H9 (cell line): ENCODE data around the gene PIBF1. TPM values are rescaled to one million over a fixed set of nuclear protein-coding genes. Genes with fewer than 3 reads are reported as not detected.

ENCODE experiments used
- DNase-seq: peaks from one replicate; pipeline ENCODE4 v3.0.0-alpha.2; 2017
- H2AFZ ChIP-seq: one replicate; pipeline ENCODE4 v1.6.1; 2013; ENCODE audit warnings: mild to moderate bottlenecking, low read length, control low read depth, moderate library complexity
- H2AK5ac ChIP-seq: 2 replicates; pipeline ENCODE4 v1.6.1; 2013; ENCODE audit warnings: low read length, control low read depth, mixed read lengths; ENCODE audit not compliant: insufficient read length
- H2BK120ac ChIP-seq: one replicate; pipeline ENCODE4 v1.6.1; 2013; ENCODE audit warnings: low read depth, mild to moderate bottlenecking, low read length, control low read depth, inconsistent platforms; ENCODE audit not compliant: poor library complexity, severe bottlenecking
- H2BK12ac ChIP-seq: 2 replicates; pipeline ENCODE4 v1.6.1; 2013; ENCODE audit warnings: low read length, control low read depth, mixed read lengths, low read depth; ENCODE audit not compliant: insufficient read length
- H2BK15ac ChIP-seq: 2 replicates; pipeline ENCODE4 v1.6.1; 2013; ENCODE audit warnings: low read depth, low read length, control low read depth
- H2BK20ac ChIP-seq: one replicate; pipeline ENCODE4 v1.6.1; 2013; ENCODE audit warnings: low read depth, mild to moderate bottlenecking, low read length, control low read depth, inconsistent platforms; ENCODE audit not compliant: poor library complexity, severe bottlenecking
- H2BK5ac ChIP-seq: 2 replicates; pipeline ENCODE4 v1.6.1; 2013; ENCODE audit warnings: low read length, control low read depth, mixed read lengths; ENCODE audit not compliant: insufficient read length
- H3K14ac ChIP-seq: 2 replicates; pipeline ENCODE4 v1.6.1; 2013; ENCODE audit warnings: low read length, control low read depth; ENCODE audit not compliant: insufficient read depth
- H3K18ac ChIP-seq: 2 replicates; pipeline ENCODE4 v1.6.1; 2013; ENCODE audit warnings: low read depth, mild to moderate bottlenecking, mixed read lengths, low read length, control low read depth; ENCODE audit not compliant: insufficient read length
- H3K23ac ChIP-seq: 2 replicates; pipeline ENCODE4 v1.6.1; 2013; ENCODE audit warnings: low read length, control low read depth, mixed read lengths, low read depth; ENCODE audit not compliant: insufficient read length
- H3K23me2 ChIP-seq: 2 replicates; pipeline ENCODE4 v1.6.1; 2013; ENCODE audit warnings: low read depth, mild to moderate bottlenecking, mixed read lengths, low read length, control low read depth; ENCODE audit not compliant: insufficient read length, poor library complexity, severe bottlenecking
- H3K27ac ChIP-seq: 2 replicates; pipeline ENCODE4 v1.5.1; 2013; ENCODE audit warnings: low read length, control low read depth, mixed read lengths, low read depth; ENCODE audit not compliant: insufficient read length
- H3K27me3 ChIP-seq: 2 replicates; pipeline ENCODE4 v1.6.1; 2013; ENCODE audit warnings: low read length, control low read depth, inconsistent platforms; ENCODE audit not compliant: insufficient read depth
- H3K4ac ChIP-seq: 2 replicates; pipeline ENCODE4 v1.6.1; 2013; ENCODE audit warnings: low read depth, mild to moderate bottlenecking, control low read depth, inconsistent platforms, low read length, moderate library complexity
- H3K4me1 ChIP-seq: 2 replicates; pipeline ENCODE4 v1.6.1; 2013; ENCODE audit warnings: low read length, control low read depth, inconsistent platforms; ENCODE audit not compliant: insufficient read depth
- H3K4me2 ChIP-seq: 2 replicates; pipeline ENCODE4 v1.6.1; 2013; ENCODE audit warnings: low read length, control low read depth, mixed read lengths; ENCODE audit not compliant: insufficient read length, insufficient read depth
- H3K56ac ChIP-seq: 2 replicates; pipeline ENCODE4 v1.6.1; 2013; ENCODE audit warnings: low read depth, mild to moderate bottlenecking, mixed read lengths, low read length, control low read depth; ENCODE audit not compliant: insufficient read length
- H3K79me1 ChIP-seq: 2 replicates; pipeline ENCODE4 v1.6.1; 2013; ENCODE audit warnings: low read depth, mild to moderate bottlenecking, moderate library complexity, low read length, control low read depth, inconsistent platforms; ENCODE audit not compliant: insufficient read depth, poor library complexity, severe bottlenecking
- H3K79me2 ChIP-seq: 2 replicates; pipeline ENCODE4 v1.6.1; 2013; ENCODE audit warnings: low read length, control low read depth, inconsistent platforms; ENCODE audit not compliant: insufficient read depth
- H3K9ac ChIP-seq: 2 replicates; pipeline ENCODE4 v1.6.1; 2013; ENCODE audit warnings: low read length, control low read depth, mixed read lengths; ENCODE audit not compliant: insufficient read length; ENCODE audit errors: extremely low read depth
- H3K9me3 ChIP-seq: one replicate; pipeline ENCODE4 v1.6.1; 2013; ENCODE audit warnings: low read depth, low read length, inconsistent platforms; ENCODE audit not compliant: control insufficient read depth
- H3T11ph ChIP-seq: one replicate; pipeline ENCODE4 v1.6.1; 2013; ENCODE audit warnings: mild to moderate bottlenecking, low read length, control low read depth, inconsistent platforms
- H4K20me1 ChIP-seq: one replicate; pipeline ENCODE4 v1.6.1; 2013; ENCODE audit not compliant: control insufficient read depth, insufficient read length, insufficient read depth
- H4K5ac ChIP-seq: 2 replicates; pipeline ENCODE4 v1.6.1; 2013; ENCODE audit warnings: low read depth, mild to moderate bottlenecking, mixed read lengths, low read length, control low read depth; ENCODE audit not compliant: insufficient read length
- H4K8ac ChIP-seq: replicated peaks from 2 replicates; pipeline ENCODE4 v1.6.1; 2013; ENCODE audit warnings: low read length, control low read depth, mixed read lengths, low read depth; ENCODE audit not compliant: insufficient read length
- H4K91ac ChIP-seq: 2 replicates; pipeline ENCODE4 v1.6.1; 2013; ENCODE audit warnings: low read depth, mild to moderate bottlenecking, moderate library complexity, mixed read lengths, low read length, control low read depth; ENCODE audit not compliant: insufficient read length
- H3K27ac Mint-ChIP-seq, 3 experiments: 2 replicates in 2 of 3; 3 replicates in 1 of 3; pipeline ENCODE4 v1.8.0; 2020 to 2021; ENCODE audit warnings: mixed read lengths in 3 of 3, mild to moderate bottlenecking in 1 of 3, moderate library complexity in 1 of 3
- H3K27me3 Mint-ChIP-seq: 2 replicates; pipeline ENCODE4 v1.8.0; 2021; ENCODE audit warnings: low read depth, mild to moderate bottlenecking, moderate library complexity, mixed read lengths
- H3K36me3 Mint-ChIP-seq, 3 experiments: 2 replicates in 2 of 3; 3 replicates in 1 of 3; pipeline ENCODE4 v1.8.0; 2020 to 2021; ENCODE audit warnings: low read depth in 3 of 3, mixed read lengths in 3 of 3; ENCODE audit not compliant: insufficient read depth in 1 of 3
- H3K4me1 Mint-ChIP-seq, 2 experiments: 2 replicates each; pipeline ENCODE4 v1.8.0; 2020; ENCODE audit warnings: mixed read lengths in 2 of 2
- H3K4me3 Mint-ChIP-seq, 2 experiments: 2 replicates in 1 of 2; 3 replicates in 1 of 2; pipeline ENCODE4 v1.8.0; 2020 to 2021; ENCODE audit warnings: mild to moderate bottlenecking in 2 of 2, mixed read lengths in 2 of 2, moderate library complexity in 1 of 2
- H3K9me3 Mint-ChIP-seq, 2 experiments: 2 replicates in 1 of 2; 3 replicates in 1 of 2; pipeline ENCODE4 v1.8.0; 2020; ENCODE audit warnings: mild to moderate bottlenecking in 2 of 2, mixed read lengths in 2 of 2, moderate library complexity in 1 of 2
- CTCF ChIP-seq: fragments of 200-600 bp; sonication (generic); conservative IDR thresholded peaks from 3 replicates; pipeline ENCODE4 v1.8.0; 2021; ENCODE audit warnings: antibody characterized with exemption, mild to moderate bottlenecking
- WGBS: extraction: QIAGEN DNeasy Blood & Tissue Kit; methylation state at CpG from one replicate; pipeline ENCODE4 v1.1.7; 2013; ENCODE audit warnings: missing lambda C conversion rate, low lambda C conversion rate, mixed read lengths; ENCODE audit not compliant: insufficient read length; ENCODE audit errors: extremely low coverage; 5-methylcytosine and 5-hydroxymethylcytosine counted together
- total RNA-seq: library from RNA; stranded (reverse); gene quantifications from 2 replicates; pipeline ENCODE4 v1.2.1, GENCODE V29; 2021

PIBF1 gene
- total RNA-seq, 1 experiment from 2014 or later: 12.7 TPM

- H3K18ac ChIP-seq: no peak overlapping the region
- no peaks in the 10 kb centered on the region for H3K27me3 ChIP-seq
- no peaks in the 10 kb centered on the region for H3K4me1 Mint-ChIP-seq
- H4K8ac ChIP-seq: no peak overlapping the region
- no peak overlapping the region for H2BK5ac ChIP-seq
- H2BK120ac ChIP-seq: no peak overlapping the region
- no peaks in the 10 kb centered on the region for H3K23me2 ChIP-seq
- TF ChIP-seq CTCF: no peak
- no peak overlapping the region for H3T11ph ChIP-seq
- H3K4ac ChIP-seq: no peak overlapping the region
- no peak overlapping the region for H3K27ac ChIP-seq
- no CpG with 5 or more reads among the region's 1 CpG for WGBS
- H3K36me3 Mint-ChIP-seq: peaks cover 0 to 2% (median 0%) of the 10 kb centered on the region in 3 experiments; a peak in 1 of 7 replicates
- no peaks in the 10 kb centered on the region for H3K27me3 Mint-ChIP-seq
- H3K56ac ChIP-seq: no peak overlapping the region
- DNase-seq: no peak
- H2AK5ac ChIP-seq: no peak overlapping the region
- no peaks in the 10 kb centered on the region for H3K9me3 ChIP-seq
- H2AFZ ChIP-seq: no peak overlapping the region
- H3K79me2 ChIP-seq: no peaks in the 10 kb centered on the region
- H3K4me3 Mint-ChIP-seq: no peak overlapping the region
- H3K9ac ChIP-seq: no peak overlapping the region
- no peaks in the 10 kb centered on the region for H3K4me1 ChIP-seq
- no peak overlapping the region for H3K4me2 ChIP-seq
- no peak overlapping the region for H3K14ac ChIP-seq
- H4K5ac ChIP-seq: no peak overlapping the region
- H2BK20ac ChIP-seq: no peak overlapping the region
- no peak overlapping the region for H3K23ac ChIP-seq
- no peaks in the 10 kb centered on the region for H3K79me1 ChIP-seq
- H3K9me3 Mint-ChIP-seq: no peaks in the 10 kb centered on the region
- H4K91ac ChIP-seq: no peak overlapping the region
- H2BK12ac ChIP-seq: no peak overlapping the region
- no peaks in the 10 kb centered on the region for H4K20me1 ChIP-seq
- no peak overlapping the region for H3K27ac Mint-ChIP-seq
- no peak overlapping the region for H2BK15ac ChIP-seq
Measured at GRCh38 chr13:72853000-72853399, 71.1 kb downstream of the PIBF1 start.
